Lower lobe of right lung (tissue), 2 donors: ENCODE measurements around the gene NECAB2. TPM values are rescaled to one million over a fixed set of nuclear protein-coding genes. Genes with fewer than 3 reads are reported as not detected.

Source experiments
- ATAC-seq, 2 donors: fragments of 200-7000 bp; cut with Tn5 transposase; one replicate each; pipeline ENCODE4 v1.9.1; 2020 to 2022; ENCODE audit warnings: mild to moderate bottlenecking in 2 of 2, moderate library complexity in 2 of 2
- DNase-seq: peaks from one replicate; pipeline ENCODE4 v3.0.0-alpha.2; 2020
- H3K27ac ChIP-seq: fragments of 200-600 bp; one replicate; pipeline ENCODE4 v1.8.0; 2022
- H3K27me3 ChIP-seq: fragments of 200-600 bp; one replicate; pipeline ENCODE4 v1.8.0; 2022; ENCODE audit warnings: low read depth
- H3K36me3 ChIP-seq: fragments of 200-600 bp; one replicate; pipeline ENCODE4 v1.8.0; 2022; ENCODE audit warnings: mild to moderate bottlenecking
- H3K4me1 ChIP-seq: fragments of 200-600 bp; one replicate; pipeline ENCODE4 v1.8.0; 2022
- H3K4me3 ChIP-seq: fragments of 200-600 bp; one replicate; pipeline ENCODE4 v1.8.0; 2022; ENCODE audit warnings: mild to moderate bottlenecking
- H3K9me3 ChIP-seq: fragments of 200-600 bp; one replicate; pipeline ENCODE4 v1.8.0; 2022
- intact Hi-C: fragments of 100-400 bp; cut with DNase I; formaldehyde crosslinking; loops from one replicate; pipeline ENCODE4 v1.11.0; 2022
- total RNA-seq: library from RNA; stranded (reverse); fragmentation: NEBNext Ultra II Directional; extraction: Animal tissue kit (Norgen Biotek cat#: 25700); gene quantifications from one replicate; pipeline ENCODE4 v1.2.1, GENCODE V29; 2021
- TF ChIP-seq, protein P1 (sequence below): fragments of 200-600 bp; IDR thresholded peaks from one replicate; pipeline ENCODE4 v1.8.0; 2022; ENCODE audit warnings: antibody characterized with exemption, mild to moderate bottlenecking
- donor health status: DM: no; HTN: yes; CAD: no; lungs with severe emphysema.

The NECAB2 gene
- total RNA-seq, 1 donor from 2014 or later = 0.44 TPM

DNA sequence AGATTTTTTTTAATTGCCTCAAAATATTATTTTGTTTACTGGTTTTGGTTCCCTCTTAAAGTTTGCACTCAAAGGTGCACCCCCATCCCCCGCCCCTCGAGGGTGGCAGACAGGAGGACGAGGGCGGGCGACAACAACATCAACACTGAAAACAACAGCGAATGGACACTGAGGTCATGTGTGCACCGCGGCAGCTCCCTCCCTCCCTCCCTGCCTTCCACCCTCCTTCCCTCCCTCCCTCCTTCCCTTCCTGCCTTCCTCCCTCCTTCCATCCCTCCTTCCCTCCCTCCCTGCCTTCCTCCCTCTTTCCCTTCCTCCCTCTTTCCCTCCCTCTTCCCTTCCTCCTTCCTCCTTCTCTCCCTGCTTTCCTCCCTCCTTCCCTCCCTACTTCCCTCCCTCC lies 16.5 kb upstream of the NECAB2 start:
- Histone ChIP-seq H3K9me3 (no peaks in the 10 kb centered on the region), H3K4me1 (peaks cover 28% of the 10 kb centered on the region), H3K27me3 (no peaks in the 10 kb centered on the region), H3K36me3 (no peaks in the 10 kb centered on the region), H3K4me3 (no peak overlapping the region), H3K27ac (no peak overlapping the region)
- ATAC-seq (no peak), DNase-seq (peak; percentile 34)
- intact Hi-C loops = no loop called here
- TF ChIP-seq, protein P1, sequence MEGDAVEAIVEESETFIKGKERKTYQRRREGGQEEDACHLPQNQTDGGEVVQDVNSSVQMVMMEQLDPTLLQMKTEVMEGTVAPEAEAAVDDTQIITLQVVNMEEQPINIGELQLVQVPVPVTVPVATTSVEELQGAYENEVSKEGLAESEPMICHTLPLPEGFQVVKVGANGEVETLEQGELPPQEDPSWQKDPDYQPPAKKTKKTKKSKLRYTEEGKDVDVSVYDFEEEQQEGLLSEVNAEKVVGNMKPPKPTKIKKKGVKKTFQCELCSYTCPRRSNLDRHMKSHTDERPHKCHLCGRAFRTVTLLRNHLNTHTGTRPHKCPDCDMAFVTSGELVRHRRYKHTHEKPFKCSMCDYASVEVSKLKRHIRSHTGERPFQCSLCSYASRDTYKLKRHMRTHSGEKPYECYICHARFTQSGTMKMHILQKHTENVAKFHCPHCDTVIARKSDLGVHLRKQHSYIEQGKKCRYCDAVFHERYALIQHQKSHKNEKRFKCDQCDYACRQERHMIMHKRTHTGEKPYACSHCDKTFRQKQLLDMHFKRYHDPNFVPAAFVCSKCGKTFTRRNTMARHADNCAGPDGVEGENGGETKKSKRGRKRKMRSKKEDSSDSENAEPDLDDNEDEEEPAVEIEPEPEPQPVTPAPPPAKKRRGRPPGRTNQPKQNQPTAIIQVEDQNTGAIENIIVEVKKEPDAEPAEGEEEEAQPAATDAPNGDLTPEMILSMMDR = no peak

DNA sequence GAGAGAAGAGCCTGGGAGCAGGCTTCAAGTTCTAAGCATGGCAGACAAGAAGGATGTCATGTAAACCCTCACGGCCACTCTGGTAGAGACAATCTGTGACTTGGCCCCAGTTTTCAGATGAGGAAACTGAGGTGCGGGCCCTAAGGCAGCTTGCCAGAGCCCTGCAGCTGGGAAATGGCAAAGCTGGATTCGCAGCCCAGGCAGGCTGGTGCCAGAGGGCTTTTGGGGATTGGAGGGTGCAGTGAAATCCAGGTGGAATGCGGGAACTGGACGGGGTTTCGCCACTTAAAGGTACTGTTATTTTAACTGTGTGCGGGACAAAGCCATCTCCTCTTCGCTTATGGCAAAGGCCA lies 15.5 kb upstream of the NECAB2 start:
- peaks cover 28% of the 10 kb centered on the region for H3K4me1 ChIP-seq
- H3K4me3 ChIP-seq = peak overlapping the region; percentile 69
- TF ChIP-seq, protein P1 = no peak
- intact Hi-C loops = no loop called here
- H3K27me3 ChIP-seq = no peaks in the 10 kb centered on the region
- H3K36me3 ChIP-seq = no peaks in the 10 kb centered on the region
- DNase-seq (no peak), ATAC-seq (peak; percentile 5 to 39)
- no peaks in the 10 kb centered on the region for H3K9me3 ChIP-seq
- H3K27ac ChIP-seq = peak overlapping the region; percentile 92

DNA sequence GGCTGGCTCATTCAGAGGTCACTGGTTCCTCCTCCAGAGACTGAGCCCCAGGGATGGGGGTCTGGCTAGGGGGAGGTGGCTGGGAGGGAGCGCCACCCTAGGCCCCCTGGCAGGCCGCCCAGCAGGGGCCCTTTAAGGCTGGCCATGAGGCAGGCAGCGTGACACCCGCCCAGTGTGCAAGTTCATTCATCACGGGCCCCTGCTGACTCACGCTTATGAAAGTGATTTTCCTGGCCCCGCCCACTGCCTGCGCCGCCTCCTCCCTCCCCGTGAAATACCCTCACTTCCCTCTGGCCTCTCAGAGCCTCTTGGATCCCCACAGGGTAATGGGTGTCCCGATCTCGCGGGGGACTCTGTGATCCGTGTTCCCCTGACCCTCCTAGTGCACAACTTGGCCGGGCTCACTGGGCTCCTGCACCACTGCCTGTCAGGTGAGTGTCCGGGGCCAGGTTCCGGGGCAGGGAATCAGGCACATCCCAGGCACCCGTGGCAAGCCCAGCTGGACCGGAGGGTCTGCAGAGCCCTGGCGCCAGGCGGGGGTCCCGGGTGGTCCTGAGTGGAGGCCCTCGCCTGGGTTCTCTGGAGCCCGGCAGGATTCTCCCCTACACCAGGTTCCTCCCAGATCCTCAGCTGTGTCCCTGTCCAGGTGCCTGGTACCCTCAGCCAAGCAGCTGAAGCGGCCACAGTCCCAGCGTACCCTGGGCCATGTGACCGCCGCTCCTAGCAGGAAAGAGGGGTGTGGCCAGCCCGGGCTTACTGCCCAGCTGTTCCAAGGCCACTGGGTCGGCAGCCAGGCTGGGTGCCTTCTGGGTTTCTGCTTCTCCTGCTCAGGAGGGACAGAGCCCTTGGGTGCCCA lies 14.9 kb upstream of the NECAB2 start, which contains the start of gene OSGIN1:
Gene OSGIN1, plus strand, starts transcription at position 301 of the 856 bp plus-strand sequence. CDS start 4,432 bp downstream, outside the sequence.
- TF ChIP-seq, protein P1 = no peak
- peak; percentile 94 to 96 for ATAC-seq
- no peaks in the 10 kb centered on the region for H3K9me3 ChIP-seq
- H3K4me3 ChIP-seq = peak within 1 kb of the TSS; percentile 69
- intact Hi-C loops = no loop called here
- no peaks in the 10 kb centered on the region for H3K36me3 ChIP-seq
- H3K4me1 ChIP-seq = peaks cover 28% of the 10 kb centered on the region
- no peaks in the 10 kb centered on the region for H3K27me3 ChIP-seq
- DNase-seq = peak; percentile 96
- H3K27ac ChIP-seq = peak within 1 kb of the TSS; percentile 92

DNA sequence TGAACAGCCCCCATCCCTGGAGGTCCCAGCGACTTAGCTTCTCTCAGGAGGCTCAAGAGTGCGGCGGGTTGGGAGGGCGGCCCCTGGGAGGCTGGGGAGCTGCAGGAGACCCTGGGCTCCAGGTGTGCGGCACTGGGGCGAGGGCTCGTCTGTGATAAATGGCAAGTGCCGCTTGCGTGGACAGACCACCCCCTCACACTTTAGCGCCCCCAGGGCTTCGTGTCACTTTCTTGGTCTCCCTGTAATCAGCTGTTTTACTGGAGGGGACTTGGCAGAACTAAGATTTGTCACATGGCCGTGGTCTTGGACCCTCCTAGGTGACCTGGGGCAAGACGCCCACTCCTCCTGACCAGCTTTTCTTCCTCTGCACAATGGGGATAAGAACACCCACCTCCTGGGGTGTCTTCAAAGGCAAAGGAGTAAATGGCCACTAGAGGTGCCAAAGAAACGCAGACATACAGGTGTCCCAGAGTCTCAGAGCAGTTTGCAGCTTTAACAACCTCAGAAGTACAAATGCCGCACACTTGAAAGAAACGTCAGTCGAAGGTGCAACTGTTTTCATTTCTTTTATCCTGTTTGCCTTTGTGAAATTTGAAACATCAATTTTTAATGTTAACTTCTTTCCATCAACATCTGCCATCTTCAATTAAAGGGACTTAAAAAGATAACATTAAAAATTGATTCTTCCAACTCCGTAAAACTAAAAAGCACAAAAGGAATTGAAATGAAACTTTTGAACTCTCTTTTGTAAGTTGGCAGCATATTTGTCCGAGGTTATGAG lies 14.1 kb upstream of the NECAB2 start:
- intact Hi-C loops = no loop called here
- H3K27me3 ChIP-seq = no peaks in the 10 kb centered on the region
- ATAC-seq (peak; percentile 34 to 63), DNase-seq (no peak)
- peak overlapping the region; percentile 92 for H3K27ac ChIP-seq
- H3K4me1 ChIP-seq = peaks cover 28% of the 10 kb centered on the region
- H3K9me3 ChIP-seq = no peaks in the 10 kb centered on the region
- H3K4me3 ChIP-seq = peak overlapping the region; percentile 69
- TF ChIP-seq, protein P1 = peak; percentile 22
- peaks cover 6% of the 10 kb centered on the region for H3K36me3 ChIP-seq

DNA sequence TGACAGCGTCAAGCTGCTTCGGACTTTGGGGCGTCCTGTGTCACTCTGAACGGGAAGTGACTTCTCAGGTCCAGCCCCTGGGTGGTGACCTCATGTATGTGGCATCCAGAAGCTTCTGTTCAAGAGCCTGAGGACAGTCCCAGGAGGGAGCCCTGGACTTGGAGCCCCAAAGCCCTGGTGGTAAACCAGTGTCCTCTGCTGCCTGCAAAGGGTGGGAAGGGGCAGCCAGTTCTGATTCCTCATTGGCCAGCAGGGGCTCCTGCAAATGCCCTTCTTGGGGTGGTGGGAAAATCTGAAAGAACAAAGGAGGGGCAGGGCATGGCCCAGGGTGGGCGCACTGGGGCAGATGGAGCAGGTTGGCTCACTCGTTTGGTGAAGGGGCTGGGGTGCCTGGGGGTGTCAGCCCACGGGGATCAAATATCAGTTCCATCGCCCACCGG lies 13.4 kb upstream of the NECAB2 start:
- ATAC-seq = peak; percentile 63 to 72
- intact Hi-C loops = no loop called here

More for the DNA sequence above, 13.4 kb upstream of the NECAB2 start:
- TF ChIP-seq, protein P1 = no peak
- peak; percentile 77 for DNase-seq
- H3K27ac ChIP-seq = peak overlapping the region; percentile 92
- no peaks in the 10 kb centered on the region for H3K9me3 ChIP-seq
- no peak overlapping the region for H3K4me3 ChIP-seq
- no peaks in the 10 kb centered on the region for H3K27me3 ChIP-seq
- H3K36me3 ChIP-seq = peaks cover 12% of the 10 kb centered on the region
- peaks cover 28% of the 10 kb centered on the region for H3K4me1 ChIP-seq
